Measurements from ENCODE around the gene FEN1. TPM values are rescaled to one million over a fixed set of nuclear protein-coding genes. Genes with fewer than 3 reads are reported as not detected.

FEN1 gene
- total and polyA plus RNA-seq, 2 of the 13 experiments (the other 11 are each of a cell fraction or from before 2014, with no cell fraction given): 12.4 to 102 TPM

- TF ChIP-seq ZNF280D (CRISPR knock-in tag; IDR thresholded peaks at IDR 0.05): no peak; the same call in 1 of the 2 replicates
- 0 out of 2 replicates have a peak, but pooled peaks have one; percentile 60 for TF ChIP-seq TARDBP (CRISPR knock-in tag; IDR thresholded peaks at IDR 0.05)
- TF ChIP-seq ZNF513 (CRISPR knock-in tag; conservative IDR thresholded peaks at IDR 0.05): no peak
- TF ChIP-seq SOX13 (IDR thresholded peaks at IDR 0.05): no peak
- peak in 1 of 2 experiments; percentile 68; a peak in 2 of 4 replicates for TF ChIP-seq SOX13 (CRISPR knock-in tag; conservative IDR thresholded peaks at IDR 0.05 in 1 of 2, IDR thresholded peaks at IDR 0.05 in 1 of 2)
- TF ChIP-seq, protein P1, sequence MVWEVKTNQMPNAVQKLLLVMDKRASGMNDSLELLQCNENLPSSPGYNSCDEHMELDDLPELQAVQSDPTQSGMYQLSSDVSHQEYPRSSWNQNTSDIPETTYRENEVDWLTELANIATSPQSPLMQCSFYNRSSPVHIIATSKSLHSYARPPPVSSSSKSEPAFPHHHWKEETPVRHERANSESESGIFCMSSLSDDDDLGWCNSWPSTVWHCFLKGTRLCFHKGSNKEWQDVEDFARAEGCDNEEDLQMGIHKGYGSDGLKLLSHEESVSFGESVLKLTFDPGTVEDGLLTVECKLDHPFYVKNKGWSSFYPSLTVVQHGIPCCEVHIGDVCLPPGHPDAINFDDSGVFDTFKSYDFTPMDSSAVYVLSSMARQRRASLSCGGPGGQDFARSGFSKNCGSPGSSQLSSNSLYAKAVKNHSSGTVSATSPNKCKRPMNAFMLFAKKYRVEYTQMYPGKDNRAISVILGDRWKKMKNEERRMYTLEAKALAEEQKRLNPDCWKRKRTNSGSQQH (CRISPR knock-in tag; IDR thresholded peaks at IDR 0.05; ENCODE audit: low read depth): peak; percentile 79; the same call in 1 of the 2 replicates
- TF ChIP-seq ZNF331 (CRISPR knock-in tag; IDR thresholded peaks at IDR 0.05): peak; percentile 55; the same call in 1 of the 2 replicates
- peak; percentile 39; the same call in 1 of the 2 replicates for TF ChIP-seq ZNF614 (CRISPR knock-in tag; IDR thresholded peaks at IDR 0.05; ENCODE audit: borderline replicate concordance)
Observed at GRCh38 chr11:61816736-61817455, 24.2 kb downstream of the FEN1 start, which contains the start of gene FADS1 (continued).
